ENCODE results near the gene ARHGAP33.

GRCh38 chr19:35729763-35730162 lies 45.6 kb upstream of the ARHGAP33 start:
- no peak for TF ChIP-seq POLR2A (IDR thresholded peaks at IDR 0.05)
- no peak for TF ChIP-seq CTCF (IDR thresholded peaks at IDR 0.05)
- no peak for TF ChIP-seq POLR2AphosphoS5 (IDR thresholded peaks at IDR 0.05)
- no peak for TF ChIP-seq EP300 (IDR thresholded peaks at IDR 0.05)

Measured in suprapubic skin (tissue), 4 donors.